GM13976 (cell line): ENCODE data around the gene UQCRFS1.

ENCODE experiments used
- DNase-seq: peaks from one replicate; pipeline ENCODE4 v3.0.0; 2012; ENCODE audit warnings: low spot score
- CTCF ChIP-seq: IDR thresholded peaks from 2 replicates; pipeline ENCODE4 v1.5.1; 2012; ENCODE audit warnings: borderline replicate concordance, mild to moderate bottlenecking; ENCODE audit not compliant: insufficient read depth; ENCODE audit errors: extremely low read depth, missing control alignments, control extremely low read depth
- in situ Hi-C: fragments of 300-500 bp; cut with MboI; formaldehyde crosslinking; loops from one replicate; pipeline ENCODE4 v1.12.0; 2022; ENCODE audit warnings: low sequenced_read_pairs, mixed read lengths, inconsistent platforms; ENCODE audit not compliant: unreplicated experiment

UQCRFS1 gene

GRCh38 chr19:29188289-29189032 is 24.5 kb downstream of the UQCRFS1 start:
- TF ChIP-seq CTCF = no peak
- in situ Hi-C loops = no loop called here
- no peak for DNase-seq

- in situ Hi-C loops = no loop called here
- DNase-seq = no peak
- TF ChIP-seq CTCF = no peak
Measured at GRCh38 chr19:29187676-29188075, 25.3 kb downstream of the UQCRFS1 start.

- DNase-seq = no peak
- TF ChIP-seq CTCF = no peak
- in situ Hi-C loops = no loop called here
Measured at GRCh38 chr19:29185427-29185826, 27.5 kb downstream of the UQCRFS1 start.

GRCh38 chr19:29176981-29177754 is 35.8 kb downstream of the UQCRFS1 start:
- in situ Hi-C loops = no loop called here
- no peak for TF ChIP-seq CTCF
- no peak for DNase-seq

- no peak for DNase-seq
- TF ChIP-seq CTCF = no peak
- in situ Hi-C loops = no loop called here
Measured at GRCh38 chr19:29173896-29174295, 39.1 kb downstream of the UQCRFS1 start.

GRCh38 chr19:29172302-29172701 is 40.6 kb downstream of the UQCRFS1 start:
- no peak for TF ChIP-seq CTCF
- in situ Hi-C loops = no loop called here
- no peak for DNase-seq

GRCh38 chr19:29171525-29171924 is 41.4 kb downstream of the UQCRFS1 start:
- in situ Hi-C loops = no loop called here
- DNase-seq = no peak

More at GRCh38 chr19:29171525-29171924, 41.4 kb downstream of the UQCRFS1 start:
- no peak for TF ChIP-seq CTCF
